ENCODE results near the gene HDGFL1. TPM values are rescaled to one million over a fixed set of nuclear protein-coding genes. Genes with fewer than 3 reads are reported as not detected.

The HDGFL1 gene
- not detected for total RNA-seq

- no peaks in the 10 kb centered on the region for H3K9me3 Mint-ChIP-seq
- no peaks in the 10 kb centered on the region for H3K36me3 Mint-ChIP-seq
- H3K4me3 Mint-ChIP-seq = no peak within 1 kb of the TSS
- no peak for DNase-seq
- no peak within 1 kb of the TSS for H3K27ac Mint-ChIP-seq
- no peaks in the 10 kb centered on the region for H3K4me1 Mint-ChIP-seq
- no peaks in the 10 kb centered on the region for H3K27me3 Mint-ChIP-seq
These were observed at the start of gene HDGFL1 for GRCh38 chr6:22569281-22570184. HDGFL1 (plus strand) TSS chr6:22569566; CDS start chr6:22569576, 10 bp downstream.

DNA sequence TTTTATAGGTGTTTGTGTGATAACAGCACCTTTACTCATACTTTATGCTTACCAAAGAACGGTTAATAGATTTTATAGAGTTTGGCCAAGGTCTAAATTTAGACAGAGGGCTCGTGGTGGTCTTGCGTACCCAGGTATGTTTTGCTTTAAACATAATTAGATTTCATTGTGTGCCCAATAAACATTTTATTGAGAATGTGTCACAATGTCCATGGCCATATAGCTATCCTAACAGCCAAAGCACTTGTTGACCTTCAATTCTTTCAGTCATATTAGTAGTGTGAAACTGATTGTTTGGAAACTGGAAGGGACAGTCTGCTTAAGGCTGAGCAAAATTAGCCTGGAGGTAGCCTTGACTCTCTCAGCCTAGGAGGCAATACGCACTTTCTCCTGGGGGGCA lies 48.3 kb upstream of the HDGFL1 start:
- no peak overlapping the region for H3K27ac Mint-ChIP-seq
- H3K9me3 Mint-ChIP-seq = peaks cover 3% of the 10 kb centered on the region
- H3K36me3 Mint-ChIP-seq = no peaks in the 10 kb centered on the region
- no peak overlapping the region for H3K4me3 Mint-ChIP-seq
- peaks cover 5% of the 10 kb centered on the region for H3K27me3 Mint-ChIP-seq
- no peak for DNase-seq
- no peaks in the 10 kb centered on the region for H3K4me1 Mint-ChIP-seq

DNA sequence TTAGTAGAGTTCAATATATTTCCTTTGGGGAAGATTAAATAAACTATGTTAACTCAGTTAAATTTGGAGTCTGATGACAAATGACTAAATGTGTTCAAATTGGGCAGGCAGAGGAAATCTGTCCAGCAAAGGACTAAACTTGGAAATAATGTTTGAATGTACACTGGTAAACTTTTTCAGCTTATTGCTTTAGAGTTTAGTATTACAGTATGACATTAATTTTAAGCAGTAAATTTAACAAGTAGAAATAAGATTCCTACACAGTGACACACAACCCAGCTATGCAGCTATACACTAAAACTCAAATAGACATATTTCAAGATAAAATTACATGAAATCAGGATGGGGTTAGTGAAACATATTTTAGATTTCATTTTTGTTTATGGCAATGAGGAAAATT lies 42.6 kb upstream of the HDGFL1 start:
- no peak overlapping the region for H3K27ac Mint-ChIP-seq
- no peaks in the 10 kb centered on the region for H3K27me3 Mint-ChIP-seq
- H3K4me1 Mint-ChIP-seq = no peaks in the 10 kb centered on the region
- no peaks in the 10 kb centered on the region for H3K36me3 Mint-ChIP-seq
- no peaks in the 10 kb centered on the region for H3K9me3 Mint-ChIP-seq
- DNase-seq = no peak
- H3K4me3 Mint-ChIP-seq = no peak overlapping the region

DNA sequence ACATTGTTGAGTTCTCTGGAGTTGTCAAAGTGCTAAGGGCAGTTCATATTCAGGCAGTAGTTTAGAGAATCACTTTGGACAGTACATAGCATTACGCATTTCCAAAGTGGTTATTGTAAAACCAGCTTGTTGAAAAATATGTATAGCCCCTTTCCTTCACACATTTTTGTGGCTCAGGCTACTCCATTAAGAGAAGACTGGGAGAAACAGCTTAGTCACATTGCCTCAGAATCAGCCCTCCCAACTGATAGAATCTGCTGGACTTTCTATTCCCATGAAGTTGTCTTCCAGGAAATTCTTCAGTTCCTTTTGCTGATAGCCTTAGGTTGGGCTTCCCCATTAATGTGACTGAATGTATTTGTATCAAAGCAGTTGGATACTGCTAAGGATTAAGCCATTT lies 39.5 kb upstream of the HDGFL1 start:
- Mint-ChIP-seq H3K27ac (no peak overlapping the region), H3K4me3 (no peak overlapping the region), H3K36me3 (no peaks in the 10 kb centered on the region), H3K9me3 (no peaks in the 10 kb centered on the region), H3K4me1 (no peaks in the 10 kb centered on the region), H3K27me3 (no peaks in the 10 kb centered on the region)
- DNase-seq = no peak

DNA sequence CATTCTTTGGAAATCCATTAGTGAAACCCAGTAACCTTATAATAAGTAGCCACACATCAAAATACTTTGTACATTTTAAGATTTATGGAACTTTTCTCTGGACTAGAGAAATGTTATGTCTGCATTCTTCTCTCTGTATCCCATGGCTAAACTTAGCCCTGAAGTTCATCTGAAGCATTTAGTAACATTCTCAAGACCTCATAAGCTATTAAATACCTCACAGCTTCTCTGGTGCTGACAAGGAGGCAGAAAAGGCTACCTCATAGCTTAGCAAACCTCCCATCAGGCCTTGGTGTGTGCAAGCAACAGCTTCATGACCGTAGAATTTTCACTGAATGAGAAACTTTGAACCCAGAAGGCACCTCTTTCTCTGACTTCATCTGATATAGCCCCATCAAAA lies 38.9 kb upstream of the HDGFL1 start:
- Mint-ChIP-seq H3K4me3 (no peak overlapping the region), H3K9me3 (no peaks in the 10 kb centered on the region), H3K27me3 (no peaks in the 10 kb centered on the region), H3K4me1 (no peaks in the 10 kb centered on the region), H3K27ac (no peak overlapping the region), H3K36me3 (no peaks in the 10 kb centered on the region)
- no peak for DNase-seq

DNA sequence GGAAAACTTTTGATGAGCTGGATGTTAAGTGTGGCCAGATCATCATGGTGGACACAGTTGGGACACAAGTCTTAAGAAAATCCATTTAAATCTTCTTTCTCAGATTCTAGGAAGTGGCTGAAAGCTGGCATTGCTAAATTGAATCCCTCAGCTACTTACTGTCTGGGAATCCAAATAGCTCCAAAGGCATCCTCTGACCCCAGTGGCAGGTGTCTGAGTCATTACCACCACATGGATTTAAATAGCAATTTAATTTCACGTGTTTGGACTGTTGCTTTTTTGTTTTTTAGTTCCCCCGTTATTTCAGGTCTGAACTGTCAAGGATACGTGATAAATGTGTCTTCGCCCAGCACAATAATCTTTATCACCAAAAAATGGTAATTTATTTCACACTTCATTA lies 33.2 kb upstream of the HDGFL1 start:
- no peak overlapping the region for H3K27ac Mint-ChIP-seq
- no peak overlapping the region for H3K4me3 Mint-ChIP-seq
- no peaks in the 10 kb centered on the region for H3K4me1 Mint-ChIP-seq
- DNase-seq = no peak
- H3K36me3 Mint-ChIP-seq = no peaks in the 10 kb centered on the region
- H3K27me3 Mint-ChIP-seq = no peaks in the 10 kb centered on the region
- H3K9me3 Mint-ChIP-seq = peaks cover 2% of the 10 kb centered on the region

GRCh38 chr6:22544476-22544875 lies 24.9 kb upstream of the HDGFL1 start:
- no peak for DNase-seq
- H3K4me1 Mint-ChIP-seq = no peaks in the 10 kb centered on the region
- H3K4me3 Mint-ChIP-seq = no peak overlapping the region
- H3K9me3 Mint-ChIP-seq = no peaks in the 10 kb centered on the region
- H3K27me3 Mint-ChIP-seq = no peaks in the 10 kb centered on the region
- no peak overlapping the region for H3K27ac Mint-ChIP-seq
- H3K36me3 Mint-ChIP-seq = no peaks in the 10 kb centered on the region

DNA sequence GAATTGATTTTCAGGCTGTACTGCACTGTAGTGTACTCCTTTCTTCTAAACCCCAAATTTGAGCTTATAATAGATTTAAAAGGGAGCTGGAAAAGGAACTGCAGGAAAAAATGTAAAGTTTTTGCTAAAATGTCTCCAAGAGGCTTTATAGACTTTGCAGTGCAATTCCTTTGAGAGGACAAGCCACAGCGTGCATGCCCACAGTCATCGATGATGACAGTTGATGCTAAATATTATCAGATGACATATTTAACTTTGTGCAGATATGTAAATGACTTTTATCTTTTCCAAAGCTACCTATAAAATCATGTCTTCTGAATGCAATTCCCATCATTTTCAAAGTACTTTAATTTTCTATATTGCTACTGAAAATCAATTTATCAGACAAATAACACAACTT lies 24.3 kb upstream of the HDGFL1 start:
- no peak overlapping the region for H3K27ac Mint-ChIP-seq

GRCh38 chr6:22546236-22546635 lies 23.1 kb upstream of the HDGFL1 start:
- Mint-ChIP-seq H3K27me3 (no peaks in the 10 kb centered on the region), H3K27ac (no peak overlapping the region), H3K4me3 (no peak overlapping the region), H3K36me3 (no peaks in the 10 kb centered on the region), H3K4me1 (no peaks in the 10 kb centered on the region), H3K9me3 (no peaks in the 10 kb centered on the region)
- no peak for DNase-seq

More for the DNA sequence above, 24.3 kb upstream of the HDGFL1 start:
- Mint-ChIP-seq H3K4me1 (no peaks in the 10 kb centered on the region), H3K36me3 (no peaks in the 10 kb centered on the region), H3K27me3 (no peaks in the 10 kb centered on the region), H3K9me3 (no peaks in the 10 kb centered on the region), H3K4me3 (no peak overlapping the region)
- DNase-seq = no peak

DNA sequence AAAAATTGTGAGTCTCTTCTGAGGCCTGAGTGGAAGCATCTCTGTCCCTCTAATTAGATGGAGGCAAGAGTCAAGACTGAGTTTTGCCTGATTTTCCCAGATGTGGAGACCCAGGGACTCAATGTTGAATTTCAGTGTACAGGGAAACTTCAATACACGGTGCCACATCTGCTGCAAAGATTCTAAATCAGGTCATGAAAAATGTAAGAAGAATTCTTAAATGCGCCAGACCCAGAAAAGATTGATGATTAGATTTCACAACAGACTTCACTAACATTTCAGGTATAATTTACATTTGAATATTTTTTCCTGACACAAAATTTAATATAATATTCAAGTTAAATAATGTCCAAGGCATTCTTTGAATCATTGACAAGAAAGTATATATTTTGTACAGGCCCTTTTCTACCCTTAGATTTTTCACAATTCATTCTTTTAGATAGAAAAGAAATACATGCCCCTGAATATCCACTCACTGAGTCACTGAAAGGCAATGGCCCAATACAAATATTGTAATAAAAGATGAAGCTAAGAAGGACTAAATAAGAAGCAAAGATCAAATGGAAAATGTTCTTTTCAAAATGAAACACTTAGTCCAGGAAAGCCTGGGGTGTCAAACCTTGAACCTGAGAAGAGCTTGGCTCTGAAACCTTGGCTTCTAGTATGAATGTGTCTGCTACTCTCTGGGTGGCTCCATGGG lies 18.2 kb upstream of the HDGFL1 start:
- Mint-ChIP-seq H3K4me3 (no peak overlapping the region), H3K36me3 (no peaks in the 10 kb centered on the region), H3K27ac (no peak overlapping the region), H3K4me1 (no peaks in the 10 kb centered on the region), H3K9me3 (no peaks in the 10 kb centered on the region), H3K27me3 (no peaks in the 10 kb centered on the region)
- no peak for DNase-seq

GRCh38 chr6:22556266-22556665 lies 13.1 kb upstream of the HDGFL1 start:
- Mint-ChIP-seq H3K4me1 (no peaks in the 10 kb centered on the region), H3K9me3 (no peaks in the 10 kb centered on the region), H3K36me3 (no peaks in the 10 kb centered on the region), H3K27ac (no peak overlapping the region), H3K27me3 (no peaks in the 10 kb centered on the region), H3K4me3 (no peak overlapping the region)
- no peak for DNase-seq

GRCh38 chr6:22557007-22557406 lies 12.4 kb upstream of the HDGFL1 start:
- no peaks in the 10 kb centered on the region for H3K27me3 Mint-ChIP-seq
- DNase-seq = no peak
- H3K27ac Mint-ChIP-seq = no peak overlapping the region
- H3K4me3 Mint-ChIP-seq = no peak overlapping the region
- no peaks in the 10 kb centered on the region for H3K36me3 Mint-ChIP-seq
- no peaks in the 10 kb centered on the region for H3K4me1 Mint-ChIP-seq
- no peaks in the 10 kb centered on the region for H3K9me3 Mint-ChIP-seq

- no peak for DNase-seq
These were observed 11.0 kb upstream of the HDGFL1 start for GRCh38 chr6:22558288-22558882.

DNA sequence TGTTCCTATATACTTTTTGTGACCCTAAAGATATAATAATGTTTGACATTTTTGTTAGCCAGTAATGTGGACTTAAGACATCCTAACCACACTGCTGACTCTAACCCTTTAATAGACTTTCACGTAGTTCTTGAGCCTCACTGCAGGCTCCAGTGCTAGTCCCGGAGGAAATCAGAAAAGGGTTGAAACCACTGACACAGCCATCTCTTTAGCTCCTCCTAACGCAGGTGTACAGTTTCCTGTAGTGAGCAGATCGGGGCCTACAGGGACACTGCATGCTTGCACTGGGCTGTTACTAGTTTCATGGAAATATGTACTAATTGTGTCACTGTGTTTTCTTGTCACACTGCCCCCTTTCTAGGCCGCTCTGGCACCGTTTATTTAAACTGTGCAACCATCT lies 512 bp upstream of the HDGFL1 start:
- no peaks in the 10 kb centered on the region for H3K4me1 Mint-ChIP-seq
- no peaks in the 10 kb centered on the region for H3K36me3 Mint-ChIP-seq
- no peak overlapping the region for H3K4me3 Mint-ChIP-seq
- no peak for DNase-seq
- H3K27me3 Mint-ChIP-seq = no peaks in the 10 kb centered on the region
- no peaks in the 10 kb centered on the region for H3K9me3 Mint-ChIP-seq
- no peak overlapping the region for H3K27ac Mint-ChIP-seq

More at GRCh38 chr6:22558288-22558882, 11.0 kb upstream of the HDGFL1 start:
- Mint-ChIP-seq H3K27me3 (no peaks in the 10 kb centered on the region), H3K4me1 (no peaks in the 10 kb centered on the region), H3K9me3 (no peaks in the 10 kb centered on the region), H3K27ac (no peak overlapping the region), H3K4me3 (no peak overlapping the region), H3K36me3 (no peaks in the 10 kb centered on the region)

DNA sequence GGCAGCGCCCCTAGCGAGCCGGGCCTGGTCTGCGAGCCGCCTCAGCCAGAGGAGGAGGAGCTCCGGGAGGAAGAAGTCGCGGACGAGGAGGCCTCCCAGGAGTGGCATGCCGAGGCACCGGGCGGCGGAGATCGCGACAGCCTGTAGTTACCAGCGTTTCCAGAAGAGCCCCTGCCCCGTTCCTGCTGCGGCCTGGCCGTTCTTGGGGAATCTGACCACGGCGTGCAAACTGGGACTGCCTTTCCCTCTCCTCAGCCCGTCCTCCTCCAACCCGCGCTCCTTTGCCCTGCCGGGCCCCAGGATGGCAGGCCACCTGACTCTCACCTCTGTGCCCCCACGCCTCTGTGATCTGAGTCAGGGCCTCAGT lies 802 bp downstream of the HDGFL1 start:
- no peak overlapping the region for H3K27ac Mint-ChIP-seq
- DNase-seq = no peak
- H3K27me3 Mint-ChIP-seq = no peaks in the 10 kb centered on the region
- H3K4me1 Mint-ChIP-seq = no peaks in the 10 kb centered on the region
- H3K9me3 Mint-ChIP-seq = no peaks in the 10 kb centered on the region
- no peaks in the 10 kb centered on the region for H3K36me3 Mint-ChIP-seq
- no peak overlapping the region for H3K4me3 Mint-ChIP-seq

Measured in activated naive CD8-positive, alpha-beta T cell treated with anti-CD3 and anti-CD28 coated beads for 36 hours (primary cell).